GM12878 (cell line): ENCODE results near the gene SLC25A39. TPM values are rescaled to one million over a fixed set of nuclear protein-coding genes. Genes with fewer than 3 reads are reported as not detected.

ENCODE experiments used
- ATAC-seq: fragments of 200-7000 bp; cut with Tn5 transposase; 3 replicates; pipeline ENCODE4 v1.9.1; 2020; ENCODE audit warnings: mild to moderate bottlenecking, moderate library complexity
- BruUV-seq: library from RNA; stranded (reverse); fragments of 400-500 nt; replicated peaks from 2 replicates; lab custom pipeline; 2021; lab: Mats Ljungman, UMichigan
- CTCF ChIA-PET: fragments of 300-600 bp; sonication (Branson Sonifier 250); formaldehyde crosslinking; extraction: SDS; loops from one replicate; lab custom pipeline; 2021; ENCODE audit warnings: inconsistent platforms; lab: Yijun Ruan, JAX
- POLR2A ChIA-PET: fragments of 350-600 bp; formaldehyde crosslinking; extraction: SDS; loops from one replicate; lab custom pipeline; 2021; ENCODE audit warnings: inconsistent platforms; lab: Charles Lee
- RAD21 ChIA-PET: fragments of 300-600 bp; sonication (Branson Sonifier 250); formaldehyde crosslinking; loops from one replicate; lab custom pipeline; 2023; ENCODE audit warnings: antibody characterized with exemption; ENCODE audit not compliant: unreplicated experiment; lab: Charles Lee
- SMC1A ChIA-PET: fragments of 300-600 bp; sonication (Branson Sonifier 250); formaldehyde crosslinking; loops from one replicate; lab custom pipeline; 2023; ENCODE audit not compliant: unreplicated experiment, uncharacterized antibody; lab: Charles Lee
- DNase-seq: peaks from one replicate; pipeline ENCODE4 v3.0.0-alpha.2; 2011; ENCODE audit warnings: low read depth, low spot score
- FAIRE-seq: peaks from 3 replicates; lab custom pipeline; 2011; peaks lifted over from hg19 to GRCh38; lab: Jason Lieb, UNC
- H2AFZ ChIP-seq: 2 replicates; pipeline ENCODE4 v1.6.0; 2011; ENCODE audit warnings: low read depth, low read length, control low read depth; ENCODE audit not compliant: control insufficient read depth
- H3K27ac ChIP-seq: 2 replicates; pipeline ENCODE4 v1.5.1; 2011; ENCODE audit warnings: control low read depth; ENCODE audit not compliant: control insufficient read depth, insufficient read depth
- H3K27me3 ChIP-seq, 2 experiments: replicated peaks in 1 of 2; 2 replicates each; pipeline versions ENCODE4 v1.6.0 to v1.6.1; 2011; ENCODE audit warnings: low read length in 1 of 2; ENCODE audit not compliant: control insufficient read depth in 2 of 2, insufficient read depth in 2 of 2
- H3K36me3 ChIP-seq, 2 experiments: 2 replicates each; pipeline ENCODE4 v1.5.1; 2011; ENCODE audit warnings: low read length in 1 of 2; ENCODE audit not compliant: control insufficient read depth in 2 of 2, insufficient read depth in 2 of 2
- H3K4me1 ChIP-seq: 2 replicates; pipeline ENCODE4 v1.6.1; 2011; ENCODE audit warnings: mild to moderate bottlenecking, low read length, moderate library complexity, mixed read lengths; ENCODE audit not compliant: control insufficient read depth, insufficient read depth
- H3K4me2 ChIP-seq: 2 replicates; pipeline ENCODE4 v1.6.0; 2011; ENCODE audit warnings: control low read depth; ENCODE audit not compliant: control insufficient read depth, insufficient read depth
- H3K4me3 ChIP-seq: fragments of 200-600 bp; sonication (generic); 2 replicates; pipeline ENCODE4 v1.5.1; 2016
- H3K79me2 ChIP-seq: 2 replicates; pipeline ENCODE4 v1.6.0; 2011; ENCODE audit warnings: low read length; ENCODE audit not compliant: control insufficient read depth, insufficient read depth
- H3K9ac ChIP-seq: 2 replicates; pipeline ENCODE4 v1.8.0; 2011; ENCODE audit warnings: low read length, control low read depth, mixed read lengths; ENCODE audit not compliant: control insufficient read depth, insufficient read depth
- H3K9me3 ChIP-seq: replicated peaks from 3 replicates; pipeline ENCODE4 v1.5.1; 2011; ENCODE audit warnings: mild to moderate bottlenecking, low read length; ENCODE audit not compliant: control insufficient read depth, insufficient read depth
- H4K20me1 ChIP-seq: 2 replicates; pipeline ENCODE4 v1.6.0; 2011; ENCODE audit not compliant: control insufficient read depth, insufficient read depth
- CREM ChIP-seq: IDR thresholded peaks from 2 replicates; pipeline ENCODE4 v1.6.1; 2014; ENCODE audit warnings: antibody characterized with exemption, low read depth
- JUNB ChIP-seq: IDR thresholded peaks from 2 replicates; pipeline ENCODE4 v1.6.1; 2016; ENCODE audit warnings: antibody characterized with exemption, mild to moderate bottlenecking
- MLLT1 ChIP-seq: fragments of 450-650 bp; IDR thresholded peaks from 2 replicates; pipeline ENCODE4 v1.6.1; 2016; ENCODE audit warnings: mild to moderate bottlenecking
- MTA2 ChIP-seq: fragments of 450-650 bp; IDR thresholded peaks from 2 replicates; pipeline ENCODE4 v1.6.1; 2016; ENCODE audit warnings: low read depth, mild to moderate bottlenecking, moderate library complexity
- RAD51 ChIP-seq: fragments of 450-650 bp; IDR thresholded peaks from 2 replicates; pipeline ENCODE4 v1.6.1; 2016; ENCODE audit warnings: moderate library complexity, mild to moderate bottlenecking, inconsistent platforms
- ZNF274 ChIP-seq: IDR thresholded peaks from one replicate; pipeline ENCODE4 v1.8.0; 2011; ENCODE audit not compliant: insufficient read length, insufficient read depth
- ZNF622 ChIP-seq: fragments of 450-650 bp; IDR thresholded peaks from 2 replicates; pipeline ENCODE4 v1.6.1; 2017; ENCODE audit warnings: mild to moderate bottlenecking, inconsistent platforms
- ZZZ3 ChIP-seq: IDR thresholded peaks from 2 replicates; pipeline ENCODE4 v1.6.1; 2011; ENCODE audit warnings: low read depth; ENCODE audit not compliant: control insufficient read depth, insufficient read length
- WGBS: methylation state at CpG from one replicate; pipeline ENCODE4 v1.1.6; 2016; ENCODE audit warnings: low lambda C conversion rate; ENCODE audit not compliant: insufficient replicate concordance, insufficient coverage; ENCODE audit errors: missing lambda C conversion rate; 5-methylcytosine and 5-hydroxymethylcytosine counted together
- in situ Hi-C: fragments of 300-500 bp; cut with MboI; formaldehyde crosslinking; loops from 9 replicates; pipeline ENCODE4 v1.14.3; 2018; ENCODE audit warnings: mixed read lengths
- intact Hi-C: fragments of 100-400 bp; cut with micrococcal nuclease; formaldehyde crosslinking; loops from one replicate; pipeline ENCODE4 v1.14.2; 2022; ENCODE audit not compliant: unreplicated experiment
- polyA plus RNA-seq, 11 experiments: library from polyadenylated mRNA; depleted of rRNA in 4 of 11; unstranded in 6 of 11; stranded (reverse) in 5 of 11; fragments of >200 nt; fragmentation: Nextera tagmentation in 4 of 11; fragmentation: Illumina TruSeq in 1 of 11; extraction: Ambion mirVana in 4 of 11; extraction: Trizol in 1 of 11; gene quantifications; 1 replicate in 1 of 11; 2 replicates in 10 of 11; pipeline versions ENCODE4 v1.2.1 to v1.2.3, GENCODE V29; 2011 to 2016; ENCODE audit warnings: inconsistent platforms in 2 of 11, missing spikeins in 2 of 11, low read depth in 1 of 11
- total RNA-seq, 4 experiments: library from RNA; depleted of rRNA in 3 of 4; stranded (reverse); fragments of >200 nt in 3 of 4; fragmentation: Illumina TruSeq in 1 of 4; extraction: Trizol in 1 of 4; gene quantifications; 2 replicates each; pipeline versions ENCODE4 v1.2.1 to v1.2.3, GENCODE V29; 2013 to 2021
- TF ChIP-seq, protein P1 (sequence below): fragments of 450-650 bp; IDR thresholded peaks from 2 replicates; pipeline ENCODE4 v1.6.1; 2017; ENCODE audit warnings: mild to moderate bottlenecking, low read depth, inconsistent platforms; ENCODE audit not compliant: poor library complexity, severe bottlenecking

The SLC25A39 gene
- total and polyA plus RNA-seq, 10 of the 15 experiments (the other 5 are each of a cell fraction or from before 2014, with no cell fraction given), result 3.5 to 270 (median 150) TPM

- H3K27ac ChIP-seq, result no peak overlapping the region
- no peak for ATAC-seq
- SMC1A ChIA-PET, result no interaction called here
- no peaks in the 10 kb centered on the region for H4K20me1 ChIP-seq
- H3K4me3 ChIP-seq, result no peak overlapping the region
- in situ Hi-C loops, result no loop called here
- no peak overlapping the region for H3K4me2 ChIP-seq
- no peaks in the 10 kb centered on the region for H3K4me1 ChIP-seq
- no peak for FAIRE-seq
- no TSS peak for BruUV-seq
- no peaks in the 10 kb centered on the region for H3K9me3 ChIP-seq
- H3K79me2 ChIP-seq, result no peaks in the 10 kb centered on the region
- RAD21 ChIA-PET, result interaction anchor here (1.5 kb wide), 1 partner anchor 152 kb away, joined by 3 read pairs; no protein-coding TSS in a partner anchor
- POLR2A ChIA-PET, result interaction anchor here (0.6 to 1.5 kb wide), 4 partner anchors 35 to 251 kb away, joined by 3 to 5 read pairs (median 4); no protein-coding TSS in a partner anchor
- peaks cover 0 to 2% of the 10 kb centered on the region in 2 experiments; a peak in 2 of 4 replicates for H3K27me3 ChIP-seq
- WGBS, result 39% methylated on average over 11 of the region's 11 CpGs
- no peak overlapping the region for H2AFZ ChIP-seq
- no peaks in the 10 kb centered on the region for H3K36me3 ChIP-seq
- H3K9ac ChIP-seq, result no peak overlapping the region
- TF ChIP-seq, protein P1, sequence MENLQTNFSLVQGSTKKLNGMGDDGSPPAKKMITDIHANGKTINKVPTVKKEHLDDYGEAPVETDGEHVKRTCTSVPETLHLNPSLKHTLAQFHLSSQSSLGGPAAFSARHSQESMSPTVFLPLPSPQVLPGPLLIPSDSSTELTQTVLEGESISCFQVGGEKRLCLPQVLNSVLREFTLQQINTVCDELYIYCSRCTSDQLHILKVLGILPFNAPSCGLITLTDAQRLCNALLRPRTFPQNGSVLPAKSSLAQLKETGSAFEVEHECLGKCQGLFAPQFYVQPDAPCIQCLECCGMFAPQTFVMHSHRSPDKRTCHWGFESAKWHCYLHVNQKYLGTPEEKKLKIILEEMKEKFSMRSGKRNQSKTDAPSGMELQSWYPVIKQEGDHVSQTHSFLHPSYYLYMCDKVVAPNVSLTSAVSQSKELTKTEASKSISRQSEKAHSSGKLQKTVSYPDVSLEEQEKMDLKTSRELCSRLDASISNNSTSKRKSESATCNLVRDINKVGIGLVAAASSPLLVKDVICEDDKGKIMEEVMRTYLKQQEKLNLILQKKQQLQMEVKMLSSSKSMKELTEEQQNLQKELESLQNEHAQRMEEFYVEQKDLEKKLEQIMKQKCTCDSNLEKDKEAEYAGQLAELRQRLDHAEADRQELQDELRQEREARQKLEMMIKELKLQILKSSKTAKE, result no peak
- TF ChIP-seq JUNB (no peak), MTA2 (no peak), MLLT1 (no peak), ZZZ3 (no peak), ZNF274 (no peak), CREM (no peak), RAD51 (no peak), ZNF622 (no peak)
- TF ChIP-seq, all 136 proteins: peak for 0
- DNase-seq, result no peak
- intact Hi-C loops, result no loop called here
- CTCF ChIA-PET, result interaction anchor here (1.1 to 2.2 kb wide), 4 partner anchors 11 to 561 kb away, joined by 3 to 9 read pairs (median 4); no protein-coding TSS in a partner anchor
These were observed 37.0 kb upstream of the SLC25A39 start for GRCh38 chr17:44361292-44362260.
